HepG2 (cell line): ENCODE data around the gene DBNDD1. TPM values are rescaled to one million over a fixed set of nuclear protein-coding genes. Genes with fewer than 3 reads are reported as not detected.

ENCODE experiments used
- ATAC-seq: fragments of 200-7000 bp; cut with Tn5 transposase; 3 replicates; pipeline ENCODE4 v1.9.1; 2020; ENCODE audit warnings: mild to moderate bottlenecking, moderate library complexity
- BruUV-seq: library from RNA; stranded (reverse); fragments of 400-500 nt; replicated peaks from 2 replicates; lab custom pipeline; 2021; lab: Mats Ljungman, UMichigan
- CTCF ChIA-PET: fragments of 300-600 bp; formaldehyde crosslinking; extraction: SDS; loops from one replicate; lab custom pipeline; 2021; ENCODE audit warnings: low total read pairs, inconsistent platforms, low intra/inter-chr PET ratio; lab: Yijun Ruan, JAX
- POLR2A ChIA-PET: fragments of 350-600 bp; sonication (Branson Sonifier 250); formaldehyde crosslinking; loops from one replicate; lab custom pipeline; 2020; ENCODE audit warnings: antibody characterized with exemption, inconsistent platforms; lab: Yijun Ruan, JAX
- DNase-seq: peaks from one replicate; pipeline ENCODE4 v3.0.0-alpha.2; 2015; ENCODE audit warnings: low spot score
- FAIRE-seq: peaks from 3 replicates; lab custom pipeline; 2011; peaks lifted over from hg19 to GRCh38; lab: Jason Lieb, UNC
- H2AFZ ChIP-seq: one replicate; pipeline ENCODE4 v1.6.1; 2011; ENCODE audit warnings: low read length, inconsistent platforms
- H3K27ac ChIP-seq: fragments of 300-600 bp; 3 replicates; pipeline ENCODE4 v1.8.0; 2011; ENCODE audit warnings: mixed run types, mild to moderate bottlenecking, mixed read lengths, low read length, inconsistent platforms; ENCODE audit not compliant: insufficient read depth; ENCODE audit errors: extremely low read length
- H3K27me3 ChIP-seq, 2 experiments: fragments of 200-600 bp in 1 of 2; 2 replicates in 1 of 2; 3 replicates in 1 of 2; pipeline versions ENCODE4 v1.6.0 to v1.8.0; 2011; ENCODE audit warnings: low read length in 2 of 2, mild to moderate bottlenecking in 2 of 2, moderate library complexity in 2 of 2, inconsistent platforms in 1 of 2; ENCODE audit not compliant: insufficient read depth in 2 of 2, control insufficient read depth in 1 of 2
- H3K36me3 ChIP-seq, 2 experiments: fragments of 200-600 bp in 1 of 2; replicated peaks in 1 of 2; 2 replicates in 1 of 2; 3 replicates in 1 of 2; pipeline versions ENCODE4 v1.5.1 to v1.8.0; 2011; ENCODE audit warnings: low read length in 2 of 2, inconsistent platforms in 1 of 2; ENCODE audit not compliant: insufficient read depth in 2 of 2, control insufficient read depth in 1 of 2
- H3K4me1 ChIP-seq: 2 replicates; pipeline ENCODE4 v1.5.1; 2012; ENCODE audit warnings: low read length, inconsistent platforms; ENCODE audit not compliant: insufficient read depth
- H3K4me2 ChIP-seq: 2 replicates; pipeline ENCODE4 v1.6.0; 2011; ENCODE audit warnings: low read depth, low read length, inconsistent platforms
- H3K4me3 ChIP-seq, 3 experiments: fragments of 200-600 bp in 1 of 3; sonication (generic), shearing (Covaris generic) in 1 of 3; replicated peaks in 1 of 3; 2 replicates each; pipeline ENCODE4 v1.5.1; 2011 to 2016; ENCODE audit warnings: low read length in 3 of 3, inconsistent platforms in 2 of 3, low read depth in 2 of 3, mild to moderate bottlenecking in 2 of 3, control low read depth in 1 of 3, mixed read lengths in 1 of 3; ENCODE audit not compliant: insufficient read depth in 1 of 3
- H3K79me2 ChIP-seq: one replicate; pipeline ENCODE4 v1.6.1; 2011; ENCODE audit warnings: low read length, inconsistent platforms; ENCODE audit not compliant: insufficient read depth
- H3K9ac ChIP-seq: 2 replicates; pipeline ENCODE4 v1.6.0; 2011; ENCODE audit warnings: mild to moderate bottlenecking, low read depth, low read length, inconsistent platforms; ENCODE audit not compliant: insufficient read depth
- H3K9me3 ChIP-seq: 2 replicates; pipeline ENCODE4 v1.5.1; 2012; ENCODE audit warnings: mild to moderate bottlenecking, low read length
- H4K20me1 ChIP-seq: 2 replicates; pipeline ENCODE4 v1.6.0; 2011; ENCODE audit warnings: inconsistent platforms, mild to moderate bottlenecking, low read length, moderate library complexity; ENCODE audit not compliant: insufficient read depth
- IRX3 ChIP-seq: sonication (generic); formaldehyde crosslinking; IDR thresholded peaks from 2 replicates; pipeline ENCODE4 v1.8.1; 2023; ENCODE audit warnings: mild to moderate bottlenecking, low read depth, missing genetic modification reagents, borderline replicate concordance
- ZNF768 ChIP-seq: sonication (generic); formaldehyde crosslinking; IDR thresholded peaks from 2 replicates; pipeline ENCODE4 v1.4.0; 2020; ENCODE audit warnings: missing genetic modification reagents
- ZNF770 ChIP-seq: sonication (generic); formaldehyde crosslinking; IDR thresholded peaks from 2 replicates; pipeline ENCODE4 v1.5.0; 2020; ENCODE audit warnings: mild to moderate bottlenecking, missing genetic modification reagents
- WGBS: methylation state at CpG from one replicate; pipeline ENCODE4 v1.1.6; 2017; ENCODE audit warnings: low lambda C conversion rate; 5-methylcytosine and 5-hydroxymethylcytosine counted together
- in situ Hi-C: cut with HindIII; loops from 2 replicates; pipeline ENCODE4 v1.10.0; 2017; ENCODE audit warnings: low pct_unique_long_range_greater_than_20kb; ENCODE audit not compliant: extremely low pct_ligation_motif_present
- intact Hi-C: fragments of 100-400 bp; cut with micrococcal nuclease; formaldehyde crosslinking; loops from one replicate; pipeline ENCODE4 v1.10.0; 2022; ENCODE audit not compliant: unreplicated experiment
- polyA plus RNA-seq, 8 experiments: library from polyadenylated mRNA; depleted of rRNA in 3 of 8; stranded (reverse) in 7 of 8; unstranded in 1 of 8; fragments of >200 nt; fragmentation: Illumina TruSeq in 4 of 8; extraction: Trizol in 4 of 8; gene quantifications; 2 replicates each; pipeline versions ENCODE4 v1.2.1 to v1.2.3, GENCODE V29; 2011 to 2016; ENCODE audit warnings: low read depth in 4 of 8, missing spikeins in 1 of 8, mixed read lengths in 1 of 8; ENCODE audit not compliant: insufficient read depth in 1 of 8
- total RNA-seq, 5 experiments: library from RNA; depleted of rRNA; stranded (reverse); fragments of >200 nt; fragmentation: Illumina TruSeq; extraction: Trizol; gene quantifications; 2 replicates each; pipeline ENCODE4 v1.2.3, GENCODE V29; 2016; ENCODE audit warnings: low read depth in 1 of 5

The DBNDD1 gene
- total and polyA plus RNA-seq, 2 of the 13 experiments (the other 11 are each of a cell fraction or from before 2014, with no cell fraction given): 17.0 to 40.4 TPM

- Histone ChIP-seq H2AFZ (no peak overlapping the region), H3K79me2 (no peaks in the 10 kb centered on the region), H4K20me1 (no peaks in the 10 kb centered on the region), H3K36me3 (peaks cover 30 to 32% of the 10 kb centered on the region in 2 experiments), H3K9me3 (no peaks in the 10 kb centered on the region), H3K4me2 (no peak overlapping the region), H3K27me3 (no peaks in the 10 kb centered on the region), H3K4me3 (no peak overlapping the region), H3K27ac (no peak overlapping the region), H3K4me1 (peaks cover 27% of the 10 kb centered on the region), H3K9ac (no peak overlapping the region)
- POLR2A ChIA-PET: interaction anchor here (1.1 to 1.9 kb wide), 2 partner anchors 23 to 30 kb away, joined by 3 to 11 read pairs; no protein-coding TSS in a partner anchor
- CTCF ChIA-PET: no interaction called here
- BruUV-seq: no TSS peak
- TF ChIP-seq IRX3 (CRISPR knock-in tag): no peak
- intact Hi-C loops (no loop called here), in situ Hi-C loops (no loop called here)
- 93% methylated on average over 15 of the region's 19 CpGs for WGBS
- FAIRE-seq: no peak
- DNase-seq: no peak
- no peak for ATAC-seq
Observed at GRCh38 chr16:90042946-90043514, 23.8 kb upstream of the DBNDD1 start.

GRCh38 chr16:90041896-90042473 is 22.7 kb upstream of the DBNDD1 start:
- Histone ChIP-seq H3K4me3 (no peak overlapping the region), H3K9ac (no peak overlapping the region), H3K36me3 (peaks cover 40 to 41% of the 10 kb centered on the region in 2 experiments), H2AFZ (no peak overlapping the region), H3K27me3 (no peaks in the 10 kb centered on the region), H3K4me2 (no peak overlapping the region), H3K4me1 (peaks cover 21% of the 10 kb centered on the region), H4K20me1 (no peaks in the 10 kb centered on the region), H3K27ac (no peak overlapping the region), H3K9me3 (no peaks in the 10 kb centered on the region), H3K79me2 (no peaks in the 10 kb centered on the region)
- no peak for DNase-seq
- 94% methylated on average over 16 of the region's 16 CpGs for WGBS
- ChIA-PET CTCF (no interaction called here), POLR2A (no interaction called here)
- TF ChIP-seq ZNF768 (CRISPR knock-in tag) (no peak), ZNF770 (CRISPR knock-in tag) (no peak)
- FAIRE-seq: no peak
- ATAC-seq: no peak
- no TSS peak for BruUV-seq
- intact Hi-C loops: no loop called here
- in situ Hi-C loops: no loop called here
